Right hindlimb (tissue), 1 donor: Measurements from ENCODE around the gene ARID1B.

Experiments
- DNase-seq: peaks from one replicate; pipeline ENCODE4 v3.0.0-alpha.2; 2018

ARID1B gene

DNA sequence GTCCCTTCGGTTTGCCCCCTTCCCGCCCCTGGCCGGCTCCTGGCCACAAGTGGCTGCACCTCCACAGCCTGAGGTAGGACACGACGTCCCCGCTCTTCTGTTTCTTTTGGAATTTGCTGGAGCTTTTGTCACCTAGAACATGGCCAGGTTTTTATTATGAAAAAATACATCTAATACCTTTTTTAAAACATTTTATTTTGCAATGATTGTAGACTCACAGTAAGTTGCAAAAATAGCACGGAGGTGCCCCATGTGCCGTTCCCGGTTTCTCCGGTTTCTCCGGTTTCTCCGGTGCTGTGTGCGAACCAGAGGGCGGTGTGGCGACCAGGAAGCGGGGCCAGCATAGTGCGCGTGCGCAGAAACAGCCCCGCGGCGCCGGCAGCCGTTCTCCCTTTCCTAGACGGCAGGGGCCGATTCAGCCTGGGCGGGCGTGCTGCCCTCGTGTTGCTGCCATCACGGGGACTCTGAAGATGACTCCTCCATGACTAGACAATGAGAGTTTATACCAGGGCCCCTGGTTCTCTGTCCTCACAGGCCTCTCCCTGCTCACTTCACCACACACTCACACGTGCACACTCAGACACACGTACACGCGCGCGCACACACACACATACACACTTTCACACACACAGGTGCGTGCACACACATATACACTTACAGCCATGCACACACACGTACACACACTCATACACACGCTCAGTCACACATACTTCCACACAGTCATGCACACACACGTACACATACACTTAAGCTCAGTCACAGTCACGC lies 444.1 kb downstream of the ARID1B start:
- DNase-seq, result peak; percentile 83

DNA sequence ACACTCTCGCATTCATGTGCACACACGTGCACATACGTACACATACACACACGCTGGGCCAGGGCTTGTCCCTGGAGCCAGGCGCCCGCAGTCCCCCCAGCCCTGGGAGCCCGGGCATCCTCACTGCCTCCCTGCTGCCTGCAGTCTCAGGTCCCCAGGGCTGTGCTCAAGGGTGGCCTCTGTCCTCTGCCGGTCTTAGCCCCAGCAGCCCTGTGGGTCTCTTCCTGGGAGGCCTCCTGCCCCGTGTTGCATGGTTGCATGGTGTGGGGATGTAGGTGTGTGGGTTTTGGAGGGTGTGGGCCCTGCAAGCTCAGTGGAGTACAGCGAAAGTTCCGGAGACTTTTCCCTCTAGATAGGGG lies 444.6 kb downstream of the ARID1B start:
- no peak for DNase-seq

DNA sequence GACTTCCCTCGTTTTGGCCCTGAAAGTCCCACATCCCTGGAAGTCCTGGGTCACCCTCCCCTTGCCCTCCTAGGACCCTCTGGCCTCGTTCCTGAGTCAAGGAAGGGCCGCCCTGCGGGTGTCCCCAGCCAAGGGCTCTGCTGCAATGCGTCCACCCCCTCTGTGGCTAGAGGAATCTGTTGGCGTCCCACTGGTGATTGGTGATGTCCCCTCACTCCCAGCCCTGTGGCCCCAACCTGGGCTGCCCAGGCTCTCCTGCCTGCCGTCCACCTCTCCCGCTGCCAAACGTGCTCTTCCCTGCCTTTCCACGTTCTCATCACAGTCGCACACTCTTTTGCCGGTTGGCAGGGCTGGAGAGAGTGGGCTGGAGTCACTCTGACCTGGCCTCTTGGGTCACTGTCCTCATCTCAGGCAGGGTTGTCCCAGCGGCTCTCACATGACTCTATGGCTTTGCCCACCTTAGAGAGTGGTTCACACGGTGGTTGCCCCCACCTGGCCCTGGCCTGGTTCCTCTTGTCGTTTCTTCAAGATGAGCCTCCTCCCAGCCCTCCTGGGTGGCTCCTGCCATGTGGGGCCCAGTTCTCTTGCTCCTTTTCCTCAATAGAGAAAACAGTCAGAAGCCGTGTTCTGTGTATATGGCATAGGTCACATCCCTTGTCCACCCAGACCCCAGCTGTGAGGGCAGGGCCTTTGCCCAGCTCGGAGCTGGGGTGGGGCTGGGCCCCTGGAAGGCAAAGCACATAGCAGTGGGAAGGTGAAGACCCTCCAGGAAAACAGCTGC lies 445.2 kb downstream of the ARID1B start:
- DNase-seq, result no peak

DNA sequence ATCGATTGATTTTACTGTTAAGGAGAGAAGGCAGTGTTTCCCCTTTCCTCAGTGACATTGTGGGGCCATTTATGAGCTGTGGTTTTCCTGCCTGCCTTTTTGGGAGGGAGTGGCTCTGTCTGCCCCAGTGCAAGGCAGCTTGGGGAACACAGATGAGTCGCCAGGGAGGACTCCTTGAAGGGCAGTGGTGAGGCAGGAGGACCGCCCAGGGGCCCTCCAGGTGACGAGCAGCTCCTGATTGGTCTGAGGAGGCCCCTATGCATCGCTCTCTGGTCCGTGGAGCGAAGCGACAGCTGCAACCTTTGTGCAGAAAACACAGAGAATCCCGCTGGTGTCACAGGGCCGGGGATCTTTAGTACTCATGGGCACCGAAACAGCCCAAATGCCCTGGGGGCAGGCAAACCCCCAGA lies 445.8 kb downstream of the ARID1B start:
- DNase-seq, result no peak

DNA sequence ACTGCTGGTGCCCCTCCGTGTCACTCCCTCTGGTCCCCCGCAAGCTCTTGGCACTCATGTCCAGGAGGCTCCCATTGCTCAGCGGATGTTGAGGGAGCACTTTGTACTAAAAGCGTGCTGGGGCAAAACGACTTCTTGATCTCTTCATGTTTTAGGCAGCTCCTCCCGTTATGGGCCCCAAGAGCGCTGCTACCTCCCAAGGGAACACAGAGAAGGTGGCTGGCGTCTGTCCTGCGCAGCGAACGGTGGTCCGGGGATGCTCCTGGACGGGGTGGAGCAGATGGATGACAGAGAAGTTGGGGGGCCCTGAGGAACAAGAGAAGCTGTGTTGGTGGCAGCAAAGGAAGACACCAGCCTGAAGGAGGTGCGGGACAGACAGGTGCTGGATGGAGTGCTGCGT lies 446.3 kb downstream of the ARID1B start:
- no peak for DNase-seq

DNA sequence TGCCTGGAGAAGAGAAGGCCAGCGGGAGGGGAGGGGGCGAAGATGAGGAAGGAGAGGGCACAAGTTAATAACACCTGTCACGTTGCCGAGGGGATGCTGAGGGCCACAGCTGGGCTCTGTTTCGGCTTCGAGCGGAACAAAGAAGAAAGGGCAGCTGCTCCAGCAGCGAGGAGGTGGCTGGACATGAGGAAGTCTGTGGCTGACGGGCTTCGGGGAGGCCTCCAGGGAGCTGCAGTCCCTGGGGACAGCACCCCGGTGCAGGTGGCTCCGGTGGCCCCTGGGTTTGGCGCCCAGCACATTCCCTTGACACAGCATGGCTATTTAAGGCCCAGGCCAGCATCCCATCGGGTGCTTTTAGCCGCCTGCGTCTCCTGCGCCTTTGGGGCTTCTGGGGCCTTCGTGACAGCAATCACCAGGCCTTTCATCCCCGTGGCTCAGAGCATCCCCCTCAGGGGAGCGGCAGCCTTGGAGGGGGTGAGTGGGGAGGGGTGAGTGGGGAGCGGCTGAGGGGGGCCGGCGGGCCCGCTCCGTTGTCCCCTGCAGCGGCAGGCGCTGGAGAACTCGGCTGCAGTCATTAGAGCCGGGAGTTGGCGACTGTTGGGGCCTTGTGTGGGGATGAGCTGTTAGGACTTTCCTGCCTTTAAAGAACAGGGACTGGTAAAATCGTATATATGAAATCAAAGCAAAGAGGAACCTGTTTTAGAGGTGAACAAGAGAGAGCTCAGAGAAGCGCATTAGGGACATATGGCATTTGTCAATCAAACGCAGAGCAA lies 447.2 kb downstream of the ARID1B start:
- DNase-seq, result no peak

DNA sequence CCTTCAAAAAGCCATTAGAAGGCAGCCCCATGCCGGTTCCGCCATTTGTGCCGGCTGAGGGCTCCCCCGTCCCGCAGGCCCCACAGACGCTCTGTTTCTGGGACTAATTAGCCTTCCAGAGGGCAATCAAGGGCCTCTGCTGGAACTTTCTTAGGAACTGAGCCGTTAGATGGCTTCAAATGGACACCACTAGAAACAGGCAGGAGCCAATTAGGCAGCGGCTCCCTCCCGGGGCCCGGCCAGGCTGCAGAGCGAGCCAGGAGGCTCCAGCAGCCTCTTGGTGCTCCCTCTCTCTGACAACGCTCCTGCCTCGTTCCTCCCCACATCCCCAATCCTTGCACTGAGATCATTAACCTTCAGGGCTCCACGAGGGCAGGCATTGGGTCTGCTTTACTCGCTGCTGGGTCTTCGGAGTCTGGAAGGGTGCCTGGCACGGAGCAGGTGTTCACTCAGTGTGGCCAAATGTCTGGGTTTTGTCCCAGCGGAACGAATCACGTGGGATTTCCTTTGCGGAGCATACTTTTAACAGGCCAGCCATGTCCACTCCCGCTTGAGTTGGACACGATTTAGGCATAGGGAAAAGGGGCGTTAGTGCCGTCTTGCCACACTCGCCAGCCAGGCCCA lies 447.9 kb downstream of the ARID1B start:
- DNase-seq, result no peak

DNA sequence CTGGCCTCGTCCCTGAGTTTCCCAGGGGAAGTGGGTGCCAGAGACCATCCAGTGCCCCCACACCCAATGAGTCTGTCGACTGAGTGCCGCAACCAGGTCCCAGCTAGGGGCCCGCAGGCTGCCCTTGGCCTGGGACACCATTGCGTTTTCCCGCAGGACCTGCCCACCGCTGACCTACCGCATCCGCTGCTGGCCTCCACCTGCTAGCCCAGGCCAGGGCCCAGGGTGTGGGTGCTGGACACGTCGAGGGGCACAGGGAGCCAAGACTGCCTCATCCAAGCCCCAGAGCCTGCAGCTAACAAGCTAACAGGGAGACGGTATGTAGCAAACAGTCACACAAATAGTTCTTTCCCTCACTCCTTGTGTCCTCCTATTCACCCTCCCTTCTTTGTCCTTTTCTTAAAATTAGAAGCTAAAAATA lies 448.4 kb downstream of the ARID1B start:
- no peak for DNase-seq

DNA sequence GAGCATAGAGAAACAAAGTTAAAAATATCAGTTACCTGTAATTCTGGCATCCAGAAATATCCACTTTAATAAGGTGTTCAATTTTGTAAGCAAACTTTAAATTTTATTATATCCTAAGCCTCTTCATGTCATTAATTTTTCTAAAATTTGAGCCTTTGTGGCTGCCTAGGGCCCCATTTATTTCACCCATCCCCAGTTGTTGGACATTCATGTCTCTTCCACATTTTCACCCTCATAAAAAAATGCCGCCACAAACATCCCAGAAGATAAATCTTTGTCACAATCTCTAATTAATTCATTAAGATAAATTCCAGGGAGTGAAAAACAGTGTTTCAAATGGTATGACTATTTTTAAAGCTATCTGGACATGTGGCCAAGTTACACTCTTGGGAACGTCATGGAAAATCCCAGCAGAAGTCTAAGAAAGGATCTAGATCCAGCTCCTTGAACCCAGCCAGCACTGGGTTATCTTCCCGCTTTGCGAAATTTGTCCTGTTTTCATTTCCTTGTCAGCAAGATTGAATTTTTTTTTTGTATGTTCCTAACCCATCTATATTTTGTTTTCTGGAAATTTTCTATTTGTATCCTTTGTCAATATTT lies 448.9 kb downstream of the ARID1B start:
- no peak for DNase-seq

DNA sequence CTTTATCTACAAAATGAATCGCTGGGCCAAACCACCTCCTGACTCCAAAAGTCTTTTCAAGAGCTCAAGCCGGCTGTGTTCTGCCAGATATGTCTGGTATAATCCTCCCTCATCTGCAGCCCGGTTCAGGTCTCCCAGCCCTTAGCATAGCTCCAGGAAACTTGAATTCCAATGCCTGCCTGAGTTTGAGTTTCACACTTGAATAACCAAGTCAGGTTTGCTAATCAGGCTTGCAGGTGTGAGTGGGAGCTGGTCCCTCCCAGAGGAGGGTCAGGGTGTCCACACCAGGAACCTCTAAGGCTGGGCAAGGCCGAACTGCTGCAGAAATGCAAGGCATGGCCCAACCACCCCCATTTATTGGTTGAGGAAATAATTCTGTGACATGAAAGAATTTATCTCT lies 449.6 kb downstream of the ARID1B start:
- DNase-seq, result no peak

DNA sequence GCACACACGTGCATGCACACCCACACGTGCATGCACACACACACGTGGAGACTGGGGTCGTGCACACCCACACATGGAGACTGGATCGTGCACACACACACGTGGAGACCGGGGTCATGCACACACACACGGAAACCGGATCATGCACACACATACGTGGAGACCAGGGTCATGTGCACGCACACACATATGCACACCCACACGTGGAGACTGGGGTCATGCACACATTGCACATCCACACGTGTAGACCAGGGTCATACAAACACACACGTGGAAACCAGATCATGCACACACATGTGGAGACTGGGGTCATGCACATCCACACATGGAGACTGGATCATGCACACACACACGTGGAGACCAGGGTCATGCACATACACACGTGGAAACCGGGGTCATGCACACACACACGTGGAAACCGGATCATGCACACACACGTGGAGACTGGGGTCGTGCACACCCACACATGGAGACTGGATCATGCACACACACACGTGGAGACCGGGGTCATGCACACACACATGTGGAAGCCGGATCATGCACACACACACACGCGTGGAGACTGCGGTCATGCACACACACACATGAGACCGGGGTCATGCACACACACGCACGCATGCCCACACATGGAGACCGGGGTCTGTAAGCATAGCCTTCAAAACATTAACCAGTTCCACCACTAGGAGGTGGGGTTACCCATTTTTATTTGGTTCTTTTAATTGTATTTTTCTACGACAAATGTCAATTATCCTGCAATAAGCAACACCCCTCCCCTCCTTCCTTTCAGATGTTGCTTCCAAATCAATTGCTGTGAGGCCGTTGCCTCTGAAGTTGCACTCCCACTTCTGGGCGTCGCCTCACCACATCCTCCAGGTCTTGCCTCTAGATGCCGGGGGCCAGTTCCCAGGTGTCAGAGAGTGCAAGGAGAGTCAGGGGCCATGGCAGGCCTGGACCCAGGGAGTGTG lies 450.3 kb downstream of the ARID1B start:
- DNase-seq, result no peak

DNA sequence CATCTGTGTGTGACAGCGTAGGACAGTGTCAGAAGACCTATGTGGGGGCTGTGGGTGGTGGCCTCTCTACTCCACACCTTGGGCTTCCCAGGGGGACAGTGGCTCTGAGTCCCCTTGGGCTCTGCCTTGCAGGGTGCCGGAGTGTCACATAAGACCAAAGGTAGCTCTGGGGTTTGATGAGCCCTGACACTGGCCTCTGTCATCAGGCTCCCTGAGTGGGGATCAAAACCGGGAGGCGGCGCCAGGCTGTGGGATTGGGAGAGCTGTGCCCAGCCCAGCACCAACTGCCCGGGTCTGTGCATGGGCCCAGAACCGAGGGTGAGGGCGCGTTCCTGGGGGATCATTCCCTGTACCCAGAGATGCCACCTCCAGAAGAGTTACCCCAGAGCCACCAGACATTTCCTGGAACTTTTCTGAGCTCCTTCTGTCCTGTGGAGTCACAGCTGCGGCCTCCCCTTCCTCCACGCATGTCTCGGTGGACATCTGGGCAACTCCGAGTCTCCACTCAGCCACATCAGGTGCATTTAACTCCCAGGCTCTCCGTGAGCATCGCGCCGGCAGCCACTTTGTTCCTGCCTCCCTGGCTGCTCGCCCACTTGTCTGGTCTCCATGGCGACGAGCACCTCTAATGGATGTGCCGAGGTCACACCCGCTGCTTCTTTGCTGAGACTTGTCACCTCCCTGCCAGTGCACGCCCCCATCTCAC lies 451.4 kb downstream of the ARID1B start:
- DNase-seq, result no peak

DNA sequence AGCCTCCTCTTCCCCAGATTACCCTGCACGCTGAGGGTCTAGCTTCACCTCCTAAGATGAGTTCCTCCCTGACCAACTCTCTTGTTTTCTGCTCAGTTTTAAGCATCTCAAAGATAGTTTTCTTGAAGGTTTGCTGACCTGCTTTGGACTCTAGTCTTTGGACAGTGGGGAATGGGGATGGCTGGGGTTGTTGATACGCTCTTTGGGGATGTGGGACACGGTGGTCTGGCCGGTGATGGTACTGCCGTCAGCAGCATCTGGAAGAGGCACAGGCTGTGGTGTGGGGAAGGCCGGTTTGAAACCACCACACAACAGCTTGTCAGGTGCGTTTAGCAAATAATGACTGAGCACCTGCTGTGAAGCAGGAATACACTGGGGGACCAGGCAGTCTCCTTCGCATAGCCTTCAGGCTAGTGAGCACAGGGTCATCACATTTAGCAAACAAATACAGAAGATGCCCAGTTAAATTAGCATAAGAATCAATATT lies 452.0 kb downstream of the ARID1B start:
- no peak for DNase-seq

DNA sequence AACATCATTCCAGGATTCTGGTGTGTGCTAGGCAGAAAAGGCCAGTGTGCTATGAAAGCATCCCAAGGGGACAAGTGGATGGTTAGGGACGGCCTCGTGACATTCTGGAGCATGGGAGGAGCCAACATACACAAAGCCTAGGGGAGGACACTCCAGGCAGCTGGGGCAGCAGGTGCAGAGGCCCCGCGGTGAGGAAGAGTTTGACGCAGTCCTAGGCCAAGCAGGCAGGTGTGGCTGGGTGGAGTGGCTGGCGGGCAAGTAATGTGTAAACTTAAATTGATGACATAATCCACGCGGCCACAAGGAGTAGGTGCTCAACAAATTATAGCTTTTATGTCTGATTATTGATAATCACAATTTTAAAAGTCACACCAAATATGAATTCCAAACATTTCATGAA lies 452.5 kb downstream of the ARID1B start:
- no peak for DNase-seq

DNA sequence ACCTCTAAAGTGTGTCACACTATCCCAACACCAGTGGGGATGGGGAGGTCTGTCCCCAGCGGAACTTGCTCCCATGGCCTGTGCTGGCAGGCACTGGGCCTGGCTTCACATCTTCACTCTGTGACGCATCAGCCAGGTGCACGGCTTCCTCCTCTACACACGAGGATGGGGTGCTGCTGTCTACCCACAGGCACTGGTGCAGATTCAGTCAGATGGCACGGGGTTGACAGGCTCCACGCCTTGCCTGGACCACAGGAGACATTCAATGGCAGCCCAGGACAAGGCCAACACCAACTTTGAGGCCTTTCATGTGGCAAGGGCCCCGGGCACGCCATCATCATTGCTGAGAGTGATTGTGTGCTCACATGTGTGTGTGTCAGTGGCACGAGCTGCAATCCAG lies 453.7 kb downstream of the ARID1B start:
- no peak for DNase-seq

DNA sequence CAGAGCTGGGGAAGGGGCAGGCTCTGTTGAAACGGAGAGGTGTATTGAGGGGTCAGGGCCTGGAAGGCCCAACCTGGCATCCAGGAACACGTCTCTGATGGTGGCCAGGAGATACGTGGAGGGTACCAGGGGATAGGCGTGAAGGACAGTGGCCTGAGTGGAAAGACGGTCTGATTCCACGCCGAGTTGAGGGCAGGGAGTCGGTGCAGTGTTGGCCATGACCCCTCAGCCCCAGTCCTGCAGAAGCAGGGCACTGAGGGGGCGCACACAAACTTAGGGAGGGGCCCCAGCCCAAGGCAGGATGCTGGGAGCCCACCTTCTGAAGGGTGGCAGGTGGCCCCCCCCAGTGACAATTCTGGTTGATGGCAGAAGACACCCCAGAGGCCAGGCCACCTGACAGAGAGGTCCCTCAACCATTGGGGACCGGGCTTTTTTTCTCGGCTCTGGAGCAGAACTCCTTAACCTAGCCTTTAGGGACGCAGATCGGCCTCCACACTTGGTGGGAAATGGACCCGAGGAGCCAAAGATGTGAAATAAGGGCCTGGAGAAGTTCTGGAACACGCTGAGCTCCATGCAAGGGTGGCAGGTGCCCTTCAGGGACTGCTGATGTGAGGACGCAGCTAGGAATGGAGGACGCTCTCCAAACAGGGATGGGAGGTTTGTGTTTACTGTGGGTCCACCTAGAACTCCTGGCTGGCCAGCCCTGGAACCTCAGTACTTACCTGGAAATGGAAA lies 455.1 kb downstream of the ARID1B start:
- DNase-seq, result no peak

DNA sequence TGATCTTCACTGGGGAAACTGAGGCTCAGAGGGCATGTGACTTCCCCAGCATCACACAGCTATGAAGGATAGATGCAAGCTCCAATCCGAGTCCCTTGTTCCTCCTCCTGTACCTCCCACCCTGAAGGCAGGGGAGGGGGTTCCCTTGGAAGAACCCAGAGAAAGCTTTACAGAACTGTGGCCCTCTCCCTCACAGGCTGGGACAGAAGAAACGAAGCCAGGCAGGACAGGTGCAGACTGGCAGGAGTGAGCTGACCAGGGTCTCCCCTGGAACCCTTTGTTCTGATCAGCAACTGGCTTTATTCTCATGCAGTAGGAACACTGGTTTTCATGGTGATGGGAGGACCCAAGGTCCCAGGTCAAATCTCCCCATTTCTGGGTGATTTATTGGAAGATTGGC lies 456.0 kb downstream of the ARID1B start:
- no peak for DNase-seq

DNA sequence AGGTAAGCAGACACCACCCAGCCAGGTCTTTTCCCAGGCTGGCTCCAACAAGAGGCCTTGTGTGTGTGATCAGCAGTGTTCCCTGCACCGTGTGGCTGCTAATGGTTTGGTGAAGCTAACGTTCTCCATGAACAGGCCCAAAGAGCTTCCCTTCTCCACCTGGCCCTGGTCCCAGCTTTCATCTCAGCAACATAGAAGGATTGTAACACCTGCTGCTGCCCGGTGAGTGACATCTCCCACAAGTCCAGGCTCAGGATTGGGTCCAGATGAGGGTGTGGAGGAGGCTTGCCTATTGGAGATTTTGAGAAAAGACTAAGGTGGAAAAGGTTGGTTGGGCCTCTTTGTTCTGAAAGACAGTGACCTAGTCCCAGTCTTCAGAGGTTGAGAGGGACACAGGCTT lies 456.5 kb downstream of the ARID1B start:
- no peak for DNase-seq

DNA sequence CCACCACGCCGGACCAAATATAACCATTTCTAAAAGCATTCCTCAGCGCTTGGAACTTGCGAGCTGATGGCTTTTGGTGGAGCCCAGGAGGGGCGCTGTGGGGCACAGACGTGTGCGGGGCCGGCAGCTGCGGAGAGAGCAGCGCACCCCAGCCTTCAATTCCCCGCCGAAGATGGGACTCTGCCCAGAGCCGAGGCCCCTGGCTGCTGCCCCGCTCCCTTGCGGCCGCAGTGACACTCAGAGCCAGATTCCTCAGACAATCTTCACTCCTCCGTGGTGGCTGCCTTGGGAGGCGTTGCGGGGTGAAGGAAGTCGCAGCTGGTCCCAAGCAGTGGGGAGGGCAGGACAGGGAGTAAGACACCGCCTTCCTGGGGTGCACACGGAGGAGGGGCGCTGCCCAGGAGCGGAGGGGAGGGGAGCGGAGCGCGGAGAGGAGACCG lies 458.4 kb downstream of the ARID1B start:
- peak; percentile 60 for DNase-seq
